Activated CD4-positive, alpha-beta T cell treated with anti-CD3 and anti-CD28 coated beads, Interleukin-2, amount 50 U/mL, for 16 hours (primary cell): Measurements from ENCODE around the gene SYNPO2.

Experiments used
- DNase-seq: peaks from one replicate; pipeline ENCODE4 v3.0.0-alpha.2; 2020

The SYNPO2 gene

GRCh38 chr4:118936406-118936805 is 47.8 kb downstream of the SYNPO2 start:
- no peak for DNase-seq

GRCh38 chr4:118939169-118939783 is 50.6 kb downstream of the SYNPO2 start:
- DNase-seq: no peak

DNA sequence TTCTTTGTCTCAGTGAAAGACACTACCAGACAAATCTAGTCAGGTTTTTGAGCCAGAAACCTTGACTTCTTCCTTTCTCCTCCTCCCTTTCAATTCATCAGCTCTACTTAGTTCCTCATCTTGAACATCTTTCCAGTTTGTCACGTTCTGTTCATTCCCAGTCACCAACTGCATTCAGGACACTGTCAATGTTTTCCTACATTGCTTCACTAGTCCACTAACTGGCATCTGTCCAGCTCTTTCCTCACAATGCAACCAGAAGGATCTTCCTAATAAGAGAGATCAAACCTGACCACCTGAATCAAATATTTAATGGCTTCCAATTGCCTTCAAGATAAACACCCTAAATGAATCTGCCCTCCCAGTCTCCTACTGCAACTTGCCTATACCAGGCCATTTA is 52.5 kb downstream of the SYNPO2 start:
- no peak for DNase-seq

- DNase-seq: no peak
These were observed 53.1 kb downstream of the SYNPO2 start for GRCh38 chr4:118941799-118942198.

- DNase-seq: no peak
These were observed 53.8 kb downstream of the SYNPO2 start for GRCh38 chr4:118942465-118942864.

DNA sequence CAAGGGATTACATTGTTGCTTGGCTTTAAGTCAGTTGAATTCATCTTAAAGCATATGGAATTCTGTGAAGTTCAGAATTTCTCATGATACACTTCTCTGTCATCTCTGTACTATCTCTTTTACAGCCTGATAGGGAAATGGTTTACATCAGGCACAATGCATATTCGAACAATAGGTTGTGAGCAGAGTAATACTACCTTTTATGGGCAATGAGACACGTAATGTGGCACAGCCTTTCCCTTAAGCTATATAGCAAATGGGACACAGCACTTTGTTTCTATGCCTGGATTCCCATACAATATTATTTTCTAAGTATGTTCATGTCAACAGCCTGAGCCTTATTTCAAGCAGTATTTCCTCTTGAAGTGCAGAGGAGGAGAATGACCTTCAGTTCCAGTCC is 58.4 kb downstream of the SYNPO2 start:
- no peak for DNase-seq

GRCh38 chr4:118948545-118949144 is 60.0 kb downstream of the SYNPO2 start:
- DNase-seq: no peak

GRCh38 chr4:118950224-118950623 is 61.6 kb downstream of the SYNPO2 start:
- no peak for DNase-seq

GRCh38 chr4:118950929-118951570 is 62.4 kb downstream of the SYNPO2 start:
- DNase-seq: no peak

DNA sequence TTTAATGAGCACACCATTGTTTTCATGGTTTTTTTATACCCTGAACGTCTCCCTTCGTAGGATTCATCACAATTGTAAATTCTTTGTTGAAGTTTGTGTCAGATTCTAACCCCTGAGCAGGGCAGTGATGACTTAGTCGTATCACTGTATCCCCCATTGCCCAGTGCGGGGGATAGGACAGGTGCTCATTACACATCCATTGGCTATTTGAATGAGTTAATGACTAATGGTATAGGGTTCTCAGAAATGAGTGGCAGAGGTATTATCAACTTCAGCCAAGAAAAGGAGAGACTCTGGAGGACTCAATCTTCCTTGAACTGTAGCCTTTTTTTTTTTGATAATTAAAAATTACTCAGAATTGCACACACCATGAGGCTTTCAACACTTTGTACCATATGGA is 64.6 kb downstream of the SYNPO2 start:
- no peak for DNase-seq

DNA sequence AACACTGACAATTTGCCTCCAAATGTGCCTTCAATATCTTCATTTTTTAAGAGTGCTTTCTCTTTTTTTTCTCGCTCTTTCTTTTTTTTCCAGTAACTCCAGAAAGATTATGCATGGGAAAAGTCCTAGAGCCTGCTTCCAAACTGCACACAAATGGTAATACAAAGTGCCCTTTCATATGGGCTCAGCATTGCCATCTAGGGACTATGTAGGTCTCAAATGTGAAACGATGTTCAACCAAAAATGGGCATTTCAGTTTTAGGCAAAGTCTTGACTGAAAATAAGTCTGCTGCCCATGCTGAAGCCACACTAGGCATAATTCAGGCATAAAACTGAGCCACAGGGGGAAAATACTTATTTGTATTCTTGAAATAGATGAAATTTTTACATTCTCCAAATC is 65.6 kb downstream of the SYNPO2 start:
- DNase-seq: no peak

DNA sequence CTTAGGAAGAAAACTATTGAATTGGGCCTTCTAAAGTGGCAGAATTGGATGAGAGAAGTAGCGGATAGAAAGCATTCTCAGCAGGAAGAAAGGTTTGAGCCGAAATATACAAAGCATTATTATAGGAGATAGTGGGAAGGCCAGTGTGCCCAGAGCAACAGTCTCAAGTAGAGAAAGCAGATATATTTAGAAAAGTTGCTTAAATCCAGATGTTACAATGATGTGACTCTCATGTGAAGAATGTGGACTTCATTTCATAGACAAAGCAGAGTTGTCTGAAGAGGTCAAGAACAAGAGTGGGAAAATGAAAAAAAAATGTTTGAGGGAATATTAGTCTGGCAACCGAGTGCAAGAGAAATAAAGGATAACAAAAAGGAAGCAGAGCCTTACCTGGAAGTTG is 66.9 kb downstream of the SYNPO2 start:
- no peak for DNase-seq

DNA sequence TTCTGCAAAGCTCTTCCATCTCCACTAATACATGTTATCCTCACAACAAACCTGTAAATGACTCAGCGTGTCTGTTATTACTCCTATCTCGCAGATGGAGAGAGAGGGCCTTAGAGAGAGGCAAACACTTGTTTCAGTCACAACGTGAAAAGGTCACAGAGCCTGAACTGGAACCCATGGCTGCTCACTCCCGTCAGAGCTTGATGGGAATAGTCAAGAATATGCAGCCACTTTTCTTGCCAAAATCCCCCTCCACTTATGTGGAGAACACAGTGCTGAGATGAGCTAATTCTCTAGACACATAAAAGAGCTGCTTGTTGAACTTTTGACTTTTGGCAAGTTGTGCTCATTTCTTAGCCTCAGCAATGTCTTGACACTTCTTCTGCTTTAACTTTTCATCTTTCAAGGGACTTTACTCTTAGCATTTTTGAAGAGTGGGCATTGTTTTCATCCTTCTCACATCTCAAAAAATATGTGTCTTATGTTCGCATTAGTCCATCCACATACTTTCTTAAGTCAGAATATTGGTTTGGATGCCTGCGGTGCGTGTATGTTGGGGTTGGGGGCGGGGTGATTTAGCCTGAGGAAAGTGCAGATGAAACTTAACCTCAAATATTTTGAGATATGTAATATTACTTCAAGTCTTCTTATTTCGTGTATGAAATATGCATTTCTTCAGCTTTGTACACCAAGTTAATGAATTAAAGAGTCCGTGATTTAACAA is 69.2 kb downstream of the SYNPO2 start:
- DNase-seq: peak; percentile 10

DNA sequence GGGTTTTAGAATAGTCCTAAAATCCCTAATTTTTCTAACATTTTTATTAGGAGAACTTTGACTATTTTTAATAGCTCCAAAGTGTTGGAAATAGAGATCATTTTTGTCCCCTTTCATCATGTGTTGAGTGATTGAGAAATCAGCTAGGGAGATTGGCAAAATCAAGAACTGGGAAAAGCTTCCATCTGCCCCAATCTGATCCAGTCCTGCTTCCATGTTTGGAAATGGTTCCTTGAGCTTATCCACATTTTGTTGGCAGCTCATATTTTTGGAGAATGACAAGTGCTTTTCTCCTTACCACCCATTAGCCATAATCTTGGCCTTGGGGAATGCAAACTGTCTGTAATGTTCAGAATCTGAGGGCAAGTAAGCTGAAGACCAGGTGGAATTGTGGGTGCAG is 73.9 kb downstream of the SYNPO2 start:
- DNase-seq: no peak

GRCh38 chr4:118964891-118965411 is 76.3 kb downstream of the SYNPO2 start:
- DNase-seq: no peak

- no peak for DNase-seq
These were observed 78.7 kb downstream of the SYNPO2 start for GRCh38 chr4:118967393-118967792.

DNA sequence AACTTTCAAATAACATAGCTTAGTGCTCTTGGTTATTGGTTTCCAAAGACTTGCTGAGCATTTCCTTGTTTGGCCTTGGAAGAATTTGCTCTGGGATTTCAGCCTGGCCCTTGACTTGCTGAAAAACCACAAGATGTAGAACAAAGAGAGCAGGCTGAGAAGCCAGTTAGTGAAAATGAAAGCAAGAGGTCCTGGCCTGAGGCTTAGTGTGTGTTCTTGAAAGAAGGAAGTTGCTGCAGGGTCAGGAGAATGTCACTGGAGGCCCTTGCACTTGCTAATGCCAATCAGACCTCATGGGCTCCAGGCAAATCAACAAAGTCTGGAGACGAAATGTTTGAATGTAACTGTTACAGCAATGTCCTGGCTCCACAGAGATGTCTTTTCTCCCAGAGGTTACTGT is 79.4 kb downstream of the SYNPO2 start:
- peak; percentile 29 for DNase-seq

DNA sequence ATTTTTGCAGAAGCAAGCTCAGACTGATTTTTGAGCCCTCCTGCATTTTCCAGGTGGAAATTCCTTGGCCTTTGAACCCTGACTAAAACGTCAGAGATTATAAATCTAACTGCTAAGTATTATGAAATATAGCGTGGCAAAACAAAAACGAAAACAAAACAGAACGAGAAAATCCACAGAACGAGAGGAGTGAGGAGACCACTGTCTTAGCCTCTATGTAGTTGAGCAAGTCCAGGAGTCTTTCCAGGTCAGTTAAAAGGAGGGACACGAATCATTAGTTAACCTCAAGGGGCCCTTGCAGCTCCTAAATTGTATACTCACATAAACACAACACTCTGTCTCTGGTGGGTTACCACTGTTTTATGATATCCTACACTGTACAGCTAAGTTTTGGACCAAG is 80.2 kb downstream of the SYNPO2 start:
- DNase-seq: no peak

GRCh38 chr4:118969359-118969758 is 80.7 kb downstream of the SYNPO2 start:
- no peak for DNase-seq

DNA sequence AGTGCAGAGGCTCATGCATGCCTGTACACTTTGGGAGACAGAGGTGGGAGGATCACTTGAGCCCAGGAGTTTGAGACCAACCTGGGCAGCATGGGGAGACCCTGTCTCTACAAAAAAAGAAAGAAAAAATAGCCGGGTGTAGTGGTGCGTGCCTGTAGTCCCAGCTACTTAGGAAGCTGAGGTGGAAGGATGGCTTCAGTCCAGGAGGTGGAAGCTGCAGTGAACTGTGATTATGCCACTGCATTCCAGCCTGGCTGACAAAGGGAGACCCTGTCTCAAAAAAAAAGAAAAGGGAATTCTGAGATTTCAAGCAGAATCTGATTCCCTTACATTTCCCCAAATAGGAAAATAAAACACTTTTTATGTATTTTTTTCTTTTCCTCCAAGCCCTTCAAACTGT is 83.5 kb downstream of the SYNPO2 start:
- DNase-seq: no peak

GRCh38 chr4:118973295-118973694 is 84.6 kb downstream of the SYNPO2 start:
- DNase-seq: no peak

GRCh38 chr4:118974758-118975157 is 86.1 kb downstream of the SYNPO2 start:
- DNase-seq: no peak

DNA sequence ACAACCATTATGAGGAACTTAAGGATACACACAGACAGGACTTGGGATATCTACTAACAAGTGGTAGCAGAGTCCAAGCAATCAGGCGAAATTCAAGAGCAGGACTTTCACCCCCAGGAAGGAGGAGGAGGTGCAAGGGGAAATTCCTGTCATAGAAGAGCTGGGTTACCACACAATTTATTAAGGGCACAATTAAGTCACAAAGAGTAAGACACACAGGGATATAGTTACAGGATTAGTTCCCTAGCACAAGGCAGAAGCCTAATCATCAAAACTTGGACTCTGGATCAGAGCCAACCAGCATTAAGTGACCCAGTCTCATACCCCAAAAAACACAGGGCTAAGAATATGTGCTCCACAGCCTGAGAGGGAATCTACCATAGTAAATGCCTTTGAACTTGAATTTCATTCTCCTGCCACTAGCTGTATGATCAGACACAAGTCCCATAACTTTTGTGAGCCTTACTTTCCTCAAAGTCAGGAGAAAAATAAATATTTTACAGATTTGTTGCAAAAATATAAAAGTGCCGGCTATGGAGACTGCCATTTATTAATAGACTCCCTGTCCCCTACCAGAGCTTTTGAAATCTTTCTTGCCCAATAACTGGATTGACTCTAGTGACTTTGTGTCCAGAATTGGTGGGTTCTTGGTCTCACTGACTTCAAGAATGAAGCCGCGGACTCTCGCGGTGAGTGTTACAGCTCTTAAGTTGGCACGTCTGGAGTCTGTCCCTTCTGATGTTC is 87.0 kb downstream of the SYNPO2 start:
- no peak for DNase-seq
